Endometrium (tissue), 2 donors: ENCODE measurements around the gene RASAL2.
"Not testable (repeated sequence)": the region's sequence is repeated elsewhere in the genome, so short reads cannot be mapped to it uniquely, and the experiment has no call there.

Experiments used
- FAIRE-seq: peaks from 2 replicates; lab custom pipeline; 2012; peaks lifted over from hg19 to GRCh38; lab: Jason Lieb, UNC
- donor health status: control.
- donor health status: control.

Gene RASAL2

GRCh38 chr1:178237121-178237520, 143.2 kb downstream of the RASAL2 start:
- FAIRE-seq = no peak

- no peak for FAIRE-seq
Observed at GRCh38 chr1:178238722-178239510, 145.0 kb downstream of the RASAL2 start.

DNA sequence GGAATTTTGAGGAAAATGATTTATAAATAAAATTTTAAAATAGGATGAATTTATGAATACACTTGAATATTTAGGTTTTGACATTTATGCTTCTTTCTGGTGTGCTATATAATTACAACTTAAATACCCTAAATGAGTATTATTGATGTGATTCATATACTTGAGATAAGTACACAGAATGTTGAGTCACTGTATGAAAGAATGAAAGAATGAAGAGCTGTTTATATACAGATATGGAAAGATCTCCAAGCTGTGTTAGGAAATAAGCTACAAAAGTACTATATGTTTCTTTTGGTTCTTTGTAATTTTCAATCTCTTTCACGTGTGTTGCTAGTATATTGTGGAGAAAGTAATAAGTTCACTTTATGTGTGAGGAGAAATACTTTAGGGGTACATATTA, 147.2 kb downstream of the RASAL2 start:
- FAIRE-seq = no peak

- no peak for FAIRE-seq
Observed at GRCh38 chr1:178241837-178242236, 147.9 kb downstream of the RASAL2 start.

GRCh38 chr1:178243119-178243518, 149.2 kb downstream of the RASAL2 start:
- no peak for FAIRE-seq

DNA sequence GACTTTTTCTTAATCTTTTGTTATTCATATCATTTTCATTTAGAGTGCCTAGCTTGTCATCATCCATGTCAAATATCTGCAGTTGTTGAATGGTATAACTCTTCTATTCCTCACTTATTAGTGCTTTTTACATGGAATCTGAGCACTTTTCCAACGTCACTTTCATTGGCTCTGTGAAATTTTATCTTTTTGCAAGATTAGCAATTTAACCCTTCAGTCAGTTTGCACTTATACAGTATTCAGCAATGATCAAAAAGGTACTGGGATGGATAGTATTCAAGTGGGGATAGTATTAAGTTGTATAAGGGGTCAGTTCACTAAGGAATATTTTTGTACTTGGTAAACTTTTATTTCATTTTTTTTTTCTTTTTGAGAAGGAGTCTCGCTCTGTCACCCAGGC, 150.0 kb downstream of the RASAL2 start:
- FAIRE-seq = no peak

DNA sequence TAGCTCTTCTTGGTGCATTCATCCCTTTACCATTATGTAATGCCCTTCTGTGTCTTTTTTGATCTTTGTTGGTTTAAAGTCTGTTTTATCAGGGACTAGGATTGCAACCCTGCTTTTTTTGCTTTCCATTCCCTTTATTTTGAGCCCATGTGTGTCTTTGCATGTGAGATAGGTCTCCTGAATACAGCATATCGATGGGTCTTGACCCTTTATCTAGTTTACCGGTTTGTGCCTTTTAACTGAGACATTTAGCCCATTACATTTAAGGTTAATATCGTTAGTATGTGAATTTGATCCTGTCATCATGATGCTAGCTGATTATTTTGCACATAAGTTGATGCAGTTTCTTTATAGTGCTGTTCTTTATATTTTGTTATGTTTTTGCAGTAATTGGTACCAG, 154.4 kb downstream of the RASAL2 start:
- FAIRE-seq = not testable (repeated sequence)

DNA sequence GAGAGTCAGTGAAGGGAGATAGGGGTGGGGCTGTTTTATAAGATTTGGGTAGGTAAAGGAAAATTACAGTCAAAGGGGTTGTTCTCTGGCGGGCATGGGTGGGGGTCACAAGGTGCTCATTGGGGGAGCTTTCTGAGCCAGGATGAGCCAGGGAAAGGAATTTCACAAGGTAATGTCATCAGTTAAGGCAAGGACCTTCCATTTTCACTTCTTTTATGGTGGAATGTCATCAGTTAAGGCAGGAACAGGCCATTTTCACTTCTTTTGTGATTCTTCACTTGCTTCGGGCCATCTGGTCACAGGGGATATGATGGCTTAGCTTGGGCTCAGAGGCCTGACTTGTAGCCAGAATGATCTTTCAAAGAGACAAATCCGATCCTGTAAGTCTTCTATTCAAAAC, 159.7 kb downstream of the RASAL2 start:
- not testable (repeated sequence) for FAIRE-seq

DNA sequence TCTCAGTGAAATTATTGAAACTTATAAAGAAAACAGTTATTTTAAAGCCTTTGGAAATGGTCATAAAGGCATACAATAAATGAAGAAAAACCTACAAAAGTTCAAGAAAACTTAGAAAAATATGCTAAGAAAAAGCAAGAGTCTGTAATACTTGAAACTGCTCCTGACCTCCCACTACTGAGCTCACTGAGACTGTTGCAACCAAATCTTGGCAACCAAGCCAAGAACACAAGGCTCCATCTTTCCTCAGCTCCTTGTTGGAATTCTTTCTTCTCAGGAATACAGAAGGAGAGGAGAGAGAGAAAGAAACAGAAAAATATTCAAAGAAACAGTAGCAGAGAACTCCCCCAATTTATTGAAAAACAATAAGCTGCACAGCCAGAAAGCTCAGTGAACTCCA, 160.5 kb downstream of the RASAL2 start:
- FAIRE-seq = no peak

- no peak for FAIRE-seq
Observed at GRCh38 chr1:178258536-178258935, 164.6 kb downstream of the RASAL2 start.

DNA sequence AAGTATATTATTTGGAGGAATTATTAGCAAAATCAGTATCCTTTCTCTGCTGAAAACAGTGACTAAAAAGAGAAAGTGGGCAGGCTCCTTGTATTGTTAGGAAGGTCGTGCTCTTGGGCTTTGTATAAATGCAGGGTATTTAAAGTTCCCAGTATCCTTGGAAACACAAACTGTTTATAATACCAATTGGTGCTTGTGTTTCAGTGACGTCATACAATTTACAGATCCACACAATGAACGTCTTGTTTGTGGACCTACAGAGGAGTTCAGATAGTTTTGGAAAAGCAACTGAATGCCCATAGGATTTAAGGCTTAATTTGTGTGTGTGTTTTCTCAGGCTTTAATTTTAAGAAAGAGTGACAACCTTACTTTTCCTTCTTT, 168.2 kb downstream of the RASAL2 start:
- FAIRE-seq = no peak

- FAIRE-seq = no peak
Observed at GRCh38 chr1:178263341-178263740, 169.4 kb downstream of the RASAL2 start.

DNA sequence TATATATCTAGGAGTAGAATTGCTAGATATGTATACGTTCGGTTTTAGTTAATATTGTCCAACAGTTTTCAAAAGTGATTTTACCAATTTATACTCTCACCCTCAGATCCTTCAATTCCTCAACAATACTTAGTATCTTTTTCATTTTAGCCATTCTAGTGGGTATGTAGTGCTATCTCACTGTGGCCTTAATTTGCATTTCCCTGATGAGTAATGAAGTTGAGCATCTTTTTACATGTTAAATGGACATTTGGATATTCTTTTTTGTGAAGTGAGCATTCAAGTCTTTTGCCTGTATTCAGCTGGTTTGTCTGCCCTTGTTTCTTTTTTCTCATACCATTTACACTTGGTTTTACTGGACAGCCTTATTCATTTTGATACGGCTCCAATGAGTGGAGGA, 172.2 kb downstream of the RASAL2 start:
- FAIRE-seq = no peak

DNA sequence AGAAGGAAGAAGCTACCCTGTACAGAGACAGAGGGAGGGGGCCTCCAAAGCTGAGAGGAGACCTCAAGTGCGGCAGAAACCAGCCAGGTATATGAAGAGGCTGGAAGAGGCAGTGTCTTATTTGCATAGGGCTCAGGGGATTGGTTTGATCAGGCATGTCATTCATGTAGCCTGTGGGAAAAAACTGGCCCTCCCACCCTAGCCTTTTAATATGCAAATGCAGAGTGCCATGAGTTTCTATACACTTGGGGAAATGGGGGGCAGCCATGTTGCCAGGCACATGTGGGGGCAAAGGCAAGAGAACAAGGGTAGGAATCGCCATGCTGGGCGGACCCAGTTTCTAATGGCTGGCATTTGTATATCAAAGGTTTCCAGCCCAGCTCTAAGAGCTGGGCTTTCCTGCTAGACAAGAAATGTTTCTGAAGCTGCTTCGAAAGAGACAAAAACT, 172.7 kb downstream of the RASAL2 start:
- no peak for FAIRE-seq

DNA sequence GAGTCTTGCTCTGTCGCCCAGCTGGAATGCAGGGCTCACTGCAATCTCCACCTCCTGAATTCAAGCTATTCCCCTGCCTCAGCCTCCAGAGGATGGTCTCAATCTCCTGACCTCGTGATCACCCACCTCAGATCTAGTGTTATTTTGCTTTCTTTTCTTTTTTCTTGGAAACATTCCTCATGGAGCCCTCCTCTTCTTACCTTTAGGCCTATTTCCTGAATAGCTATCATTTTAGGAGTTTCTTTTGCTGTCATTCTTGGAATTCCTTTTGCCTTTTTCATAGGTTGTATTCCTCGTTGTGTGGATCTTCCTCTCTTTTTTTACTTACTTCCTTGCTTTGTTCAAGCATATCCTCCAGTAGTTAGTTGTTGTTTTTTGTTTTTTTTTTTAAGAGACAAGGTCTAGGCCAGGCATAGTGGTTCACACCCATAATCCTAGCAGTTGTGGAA, 173.8 kb downstream of the RASAL2 start:
- FAIRE-seq = no peak

GRCh38 chr1:178271471-178271870, 177.6 kb downstream of the RASAL2 start:
- FAIRE-seq = no peak

GRCh38 chr1:178273707-178274410, 180.0 kb downstream of the RASAL2 start:
- no peak for FAIRE-seq

DNA sequence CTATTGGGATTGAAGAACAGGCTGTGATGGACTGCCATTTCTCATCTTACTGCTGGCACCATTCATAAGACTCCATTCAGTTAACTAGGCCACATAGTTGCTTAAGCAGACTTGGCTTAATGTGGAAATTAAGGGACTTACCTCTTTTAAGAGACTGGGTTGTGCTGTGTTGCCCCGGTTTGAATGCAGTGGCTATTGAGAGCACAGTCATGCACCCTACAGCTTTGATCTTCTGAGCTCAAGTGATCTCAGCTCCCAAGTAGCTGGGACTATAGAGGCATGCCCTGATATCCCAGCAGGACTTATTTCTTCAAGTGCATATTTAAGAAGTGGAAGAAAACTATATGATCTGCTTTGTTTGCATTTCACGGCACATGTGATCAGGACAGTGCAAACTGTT, 181.1 kb downstream of the RASAL2 start:
- FAIRE-seq = no peak

DNA sequence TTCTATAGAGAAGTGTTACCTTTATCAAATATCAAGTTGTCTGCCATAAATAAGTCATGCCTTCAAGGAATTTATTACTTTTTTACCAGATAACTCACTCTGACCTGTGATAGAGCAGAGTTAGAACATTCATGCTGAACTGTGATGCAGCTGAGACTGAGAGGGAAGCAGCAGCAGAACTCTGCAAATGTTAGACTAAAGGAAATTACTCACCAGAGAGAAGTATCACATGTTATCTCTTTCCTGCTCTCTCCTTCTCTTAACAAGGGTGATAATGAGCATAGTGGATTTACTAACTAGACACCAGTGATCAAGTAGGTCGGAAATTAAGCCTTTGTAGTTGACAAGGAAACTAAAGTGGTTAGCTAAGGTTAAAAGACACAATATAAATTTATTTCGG, 181.6 kb downstream of the RASAL2 start:
- no peak for FAIRE-seq

DNA sequence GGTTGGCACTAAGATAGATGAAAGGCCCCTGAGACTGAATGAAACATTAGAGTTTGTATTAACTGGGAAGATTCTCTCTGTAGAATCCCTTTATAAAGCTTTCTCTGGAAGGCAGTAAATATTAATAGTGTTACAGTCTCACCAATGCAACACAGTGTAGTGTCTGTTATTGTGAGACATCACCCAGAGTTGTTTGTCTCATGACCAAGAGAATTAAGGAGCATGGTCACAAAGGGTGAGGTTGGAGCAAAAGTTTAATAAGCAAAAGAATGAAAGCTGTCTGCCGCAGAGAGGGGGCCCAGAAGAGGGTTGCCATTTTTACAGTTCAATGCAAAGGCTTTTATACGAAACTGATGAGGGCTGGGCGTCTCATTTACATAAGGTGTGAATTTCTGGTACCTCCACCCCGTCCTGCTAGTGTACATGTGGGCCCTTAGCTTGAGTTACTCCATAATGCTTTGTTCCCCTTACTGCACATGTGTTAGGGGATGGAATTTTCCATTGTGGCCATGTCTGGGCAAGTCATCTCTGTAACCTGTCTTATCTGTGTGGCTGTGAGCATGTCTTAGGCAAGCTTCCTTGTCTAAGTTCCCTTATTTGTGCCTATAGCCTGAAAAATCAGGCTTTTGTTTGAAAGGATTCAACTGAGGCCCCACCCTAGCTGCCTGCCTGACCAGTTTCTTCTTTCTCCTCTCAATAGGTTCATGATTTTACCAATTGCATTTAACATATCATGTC, 184.1 kb downstream of the RASAL2 start:
- FAIRE-seq = no peak

- no peak for FAIRE-seq
Observed at GRCh38 chr1:178278916-178279686, 185.2 kb downstream of the RASAL2 start.

DNA sequence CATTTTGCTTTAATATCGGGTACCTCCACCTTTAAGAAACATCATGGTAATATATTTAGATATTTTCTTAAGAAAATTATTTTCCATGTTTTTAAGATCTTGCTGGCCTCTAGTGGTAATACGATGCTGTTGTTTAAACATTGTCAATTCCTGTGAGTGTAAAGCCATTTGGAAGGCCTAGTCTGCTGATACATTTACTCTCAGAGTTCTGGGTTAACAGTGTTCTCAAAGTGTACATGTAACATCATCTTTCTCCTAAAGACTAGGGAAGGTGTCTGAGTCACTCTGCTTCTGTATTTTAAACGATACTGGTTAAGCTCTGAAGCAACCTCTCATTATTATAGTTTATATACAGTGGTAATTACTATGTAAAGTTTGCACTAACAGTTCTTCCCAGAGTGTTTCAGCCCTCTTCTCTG, 189.1 kb downstream of the RASAL2 start:
- peak; percentile 66 for FAIRE-seq
